Sigmoid colon (tissue), 7 donors: ENCODE results near the gene SREBF2. TPM values are rescaled to one million over a fixed set of nuclear protein-coding genes. Genes with fewer than 3 reads are reported as not detected.

Source experiments
- DNase-seq: peaks from one replicate; pipeline ENCODE4 v3.0.0-alpha.2; 2019
- H3K27ac ChIP-seq, 4 donors: fragments of 200-600 bp; sonication (generic); one replicate each; pipeline ENCODE4 v1.5.1; 2016 to 2019; ENCODE audit warnings: mild to moderate bottlenecking in 1 of 4
- H3K27me3 ChIP-seq, 3 donors: fragments of 200-600 bp; sonication (generic); one replicate each; pipeline ENCODE4 v1.5.1; 2019; ENCODE audit warnings: mild to moderate bottlenecking in 1 of 3
- H3K36me3 ChIP-seq, 4 donors: fragments of 200-600 bp; sonication (generic); one replicate each; pipeline ENCODE4 v1.5.1; 2016 to 2019
- H3K4me1 ChIP-seq, 4 donors: fragments of 200-600 bp; sonication (generic); one replicate each; pipeline ENCODE4 v1.5.1; 2017 to 2019
- H3K4me3 ChIP-seq, 4 donors: fragments of 200-600 bp; sonication (generic); one replicate each; pipeline ENCODE4 v1.5.1; 2017 to 2019; ENCODE audit warnings: mild to moderate bottlenecking in 2 of 4, moderate library complexity in 1 of 4
- H3K9me3 ChIP-seq, 4 donors: fragments of 200-600 bp in 3 of 4; sonication (generic) in 3 of 4; one replicate each; pipeline versions ENCODE4 v1.5.1 to v1.6.1; 2013 to 2019
- CTCF ChIP-seq, 4 experiments: fragments of 450-650 bp in 3 of 4; fragments of 200-600 bp in 1 of 4; IDR thresholded peaks; one replicate each; pipeline ENCODE4 v1.5.1; 2016 to 2019; ENCODE audit warnings: antibody characterized with exemption in 4 of 4, mild to moderate bottlenecking in 3 of 4, moderate library complexity in 2 of 4
- EP300 ChIP-seq, 4 donors: sonication (generic); formaldehyde crosslinking; IDR thresholded peaks; one replicate each; pipeline ENCODE4 v1.6.1; 2017; ENCODE audit warnings: antibody characterized with exemption in 4 of 4
- POLR2A ChIP-seq, 2 donors: fragments of 450-650 bp; IDR thresholded peaks; one replicate each; pipeline ENCODE4 v1.6.1; 2016; ENCODE audit warnings: antibody characterized with exemption in 2 of 2, mild to moderate bottlenecking in 2 of 2, moderate library complexity in 2 of 2
- POLR2AphosphoS5 ChIP-seq, 4 donors: sonication (generic); formaldehyde crosslinking; IDR thresholded peaks; one replicate each; pipeline ENCODE4 v1.6.1; 2017; ENCODE audit warnings: antibody characterized with exemption in 4 of 4
- WGBS, 2 donors: extraction: QIAGEN DNeasy Blood & Tissue Kit; methylation state at CpG; one replicate each; pipeline ENCODE4 v1.1.7; 2013; 5-methylcytosine and 5-hydroxymethylcytosine counted together
- intact Hi-C: fragments of 100-400 bp; cut with DNase I; formaldehyde crosslinking; loops from one replicate; pipeline ENCODE4 v1.15.1; 2023
- polyA plus RNA-seq, 3 donors: library from polyadenylated mRNA; stranded (reverse); fragments of 200-250 nt; gene quantifications; one replicate each; pipeline ENCODE4 v1.2.3, GENCODE V29; 2013
- total RNA-seq, 4 donors: library from RNA; depleted of rRNA; stranded (reverse); fragments of >200 nt; gene quantifications; one replicate each; pipeline ENCODE4 v1.1.0, GENCODE V29; 2016
- donor health status: healthy with polysubstance abuse.
- donor health status: Bipolar disorder and iron deficiency.
- donor health status: healthy.

The SREBF2 gene
- total and polyA plus RNA-seq, 7 donors = 13.8 to 132 (median 25.3) TPM

- no peak for TF ChIP-seq CTCF (IDR thresholded peaks at IDR 0.05)
- TF ChIP-seq EP300 (IDR thresholded peaks at IDR 0.05) = no peak
- TF ChIP-seq POLR2AphosphoS5 (IDR thresholded peaks at IDR 0.05) = no peak
- TF ChIP-seq POLR2A (IDR thresholded peaks at IDR 0.05) = no peak
- no peaks in the 10 kb centered on the region for H3K27me3 ChIP-seq
- H3K4me1 ChIP-seq = no peaks in the 10 kb centered on the region
- H3K4me3 ChIP-seq = no peak overlapping the region
- no peak overlapping the region for H3K27ac ChIP-seq
- DNase-seq = no peak
- intact Hi-C loops = no loop called here
- no peaks in the 10 kb centered on the region for H3K9me3 ChIP-seq
- WGBS, 2 donors = 85 to 88% methylated on average over 4 of the region's 4 CpGs
- peaks cover 12 to 91% (median 29%) of the 10 kb centered on the region in 4 donors for H3K36me3 ChIP-seq
Measured at GRCh38 chr22:41870786-41871185, 37.9 kb downstream of the SREBF2 start.

GRCh38 chr22:41873391-41873790 is 40.5 kb downstream of the SREBF2 start:
- no peaks in the 10 kb centered on the region for H3K27me3 ChIP-seq
- no peak for TF ChIP-seq EP300 (IDR thresholded peaks at IDR 0.05)
- no peak for TF ChIP-seq POLR2A (IDR thresholded peaks at IDR 0.05)
- TF ChIP-seq POLR2AphosphoS5 (IDR thresholded peaks at IDR 0.05) = no peak
- no peak for TF ChIP-seq CTCF (IDR thresholded peaks at IDR 0.05)
- H3K36me3 ChIP-seq = peaks cover 12 to 98% (median 34%) of the 10 kb centered on the region in 4 donors
- no peaks in the 10 kb centered on the region for H3K4me1 ChIP-seq
- H3K9me3 ChIP-seq = no peaks in the 10 kb centered on the region
- no peak for DNase-seq
- no peak overlapping the region for H3K4me3 ChIP-seq
- intact Hi-C loops = no loop called here
- 61 to 76% methylated on average over 5 of the region's 5 CpGs for WGBS, 2 donors
- no peak overlapping the region for H3K27ac ChIP-seq

- Histone ChIP-seq H3K36me3 (peaks cover 9 to 98% (median 28%) of the 10 kb centered on the region in 4 donors), H3K9me3 (no peaks in the 10 kb centered on the region), H3K4me1 (no peaks in the 10 kb centered on the region), H3K4me3 (no peak overlapping the region), H3K27ac (no peak overlapping the region), H3K27me3 (no peaks in the 10 kb centered on the region)
- intact Hi-C loops = no loop called here
- WGBS, 2 donors = 86 to 92% methylated on average over 2 of the region's 2 CpGs
- TF ChIP-seq EP300 (IDR thresholded peaks at IDR 0.05) (no peak), CTCF (IDR thresholded peaks at IDR 0.05) (no peak), POLR2AphosphoS5 (IDR thresholded peaks at IDR 0.05) (no peak), POLR2A (IDR thresholded peaks at IDR 0.05) (no peak)
- DNase-seq = no peak
Measured at GRCh38 chr22:41874090-41874489, 41.2 kb downstream of the SREBF2 start.

- WGBS, 2 donors = 93 to 94% methylated on average over 10 of the region's 10 CpGs
- Histone ChIP-seq H3K36me3 (peaks cover 9 to 97% (median 30%) of the 10 kb centered on the region in 4 donors), H3K27me3 (no peaks in the 10 kb centered on the region), H3K4me3 (no peak overlapping the region), H3K4me1 (no peaks in the 10 kb centered on the region), H3K27ac (no peak overlapping the region), H3K9me3 (no peaks in the 10 kb centered on the region)
- DNase-seq = no peak
- intact Hi-C loops = no loop called here
- TF ChIP-seq POLR2A (IDR thresholded peaks at IDR 0.05) (no peak), POLR2AphosphoS5 (IDR thresholded peaks at IDR 0.05) (no peak), EP300 (IDR thresholded peaks at IDR 0.05) (no peak), CTCF (IDR thresholded peaks at IDR 0.05) (no peak)
Measured at GRCh38 chr22:41875531-41876270, 42.8 kb downstream of the SREBF2 start.
